Panc1 (cell line): ENCODE results near the gene ADAM22.

Experiments
- CTCF ChIP-seq: fragments of 450-650 bp; IDR thresholded peaks from 2 replicates; pipeline ENCODE4 v1.5.1; 2017; ENCODE audit warnings: mild to moderate bottlenecking
- POLR2AphosphoS5 ChIP-seq: IDR thresholded peaks from 2 replicates; pipeline ENCODE4 v1.6.1; 2012; ENCODE audit warnings: mild to moderate bottlenecking, low read depth, low read length, moderate library complexity
- REST ChIP-seq, 2 experiments: IDR thresholded peaks; 2 replicates each; pipeline ENCODE4 v1.6.1; 2011 to 2012; ENCODE audit warnings: low read depth in 2 of 2, control low read depth in 1 of 2, low read length in 1 of 2, mild to moderate bottlenecking in 1 of 2, moderate library complexity in 1 of 2; ENCODE audit not compliant: insufficient read depth in 1 of 2
- SIN3A ChIP-seq: IDR thresholded peaks from 2 replicates; pipeline ENCODE4 v1.6.1; 2012; ENCODE audit warnings: low read depth, mild to moderate bottlenecking, low read length, moderate library complexity, borderline replicate concordance; ENCODE audit not compliant: insufficient read depth
- TCF7L2 ChIP-seq: IDR thresholded peaks from 2 replicates; pipeline ENCODE4 v1.6.1; 2011; ENCODE audit warnings: mild to moderate bottlenecking, low read depth, low read length, inconsistent platforms

- TF ChIP-seq CTCF (no peak), SIN3A (no peak), TCF7L2 (no peak), REST (IDR thresholded peaks at IDR 0.05; ENCODE audit: insufficient read depth in 1 of 2, low read depth in 2 of 2, low read length in 1 of 2) (no peak), POLR2AphosphoS5 (no peak)
These were observed 268.2 kb downstream of the ADAM22 start for GRCh38 chr7:88202278-88202677.
